Left kidney (tissue), 2 donors: ENCODE results near the gene CMTM7. TPM values are rescaled to one million over a fixed set of nuclear protein-coding genes. Genes with fewer than 3 reads are reported as not detected.
"Not testable (repeated sequence)": the region's sequence is repeated elsewhere in the genome, so short reads cannot be mapped to it uniquely, and the experiment has no call there.

ENCODE experiments used
- DNase-seq: peaks from one replicate; pipeline ENCODE4 v3.0.0-alpha.2; 2013
- polyA plus RNA-seq: library from polyadenylated mRNA; unstranded; fragments of 120-200 nt; gene quantifications from one replicate; pipeline ENCODE4 v1.2.1, GENCODE V29; 2013; ENCODE audit not compliant: insufficient read length

CMTM7 gene
- polyA plus RNA-seq, 1 donor = 48.9 TPM

GRCh38 chr3:32379831-32380500 is 11.7 kb upstream of the CMTM7 start:
- DNase-seq = no peak

GRCh38 chr3:32381922-32382321 is 9.7 kb upstream of the CMTM7 start:
- no peak for DNase-seq

- no peak for DNase-seq
These were observed 8.4 kb upstream of the CMTM7 start for GRCh38 chr3:32383136-32383711.

- peak; percentile 85 for DNase-seq
These were observed 6.7 kb upstream of the CMTM7 start for GRCh38 chr3:32384938-32385337.

GRCh38 chr3:32387512-32387911 is 4.1 kb upstream of the CMTM7 start:
- no peak for DNase-seq

GRCh38 chr3:32389577-32389976 is 2.1 kb upstream of the CMTM7 start:
- DNase-seq = not testable (repeated sequence)

GRCh38 chr3:32392536-32393302 is 1.1 kb downstream of the CMTM7 start:
- peak; percentile 33 for DNase-seq

- DNase-seq = no peak
These were observed 3.8 kb downstream of the CMTM7 start for GRCh38 chr3:32395496-32395895.

- no peak for DNase-seq
These were observed 6.3 kb downstream of the CMTM7 start for GRCh38 chr3:32397941-32398340.

GRCh38 chr3:32398531-32398930 is 6.9 kb downstream of the CMTM7 start:
- DNase-seq = no peak

- peak; percentile 71 for DNase-seq
These were observed 7.5 kb downstream of the CMTM7 start for GRCh38 chr3:32399030-32399620.

- no peak for DNase-seq
These were observed 9.5 kb downstream of the CMTM7 start for GRCh38 chr3:32401126-32401525.

- DNase-seq = peak; percentile 81
These were observed 10.0 kb downstream of the CMTM7 start for GRCh38 chr3:32401556-32402081.

- DNase-seq = no peak
These were observed 12.0 kb downstream of the CMTM7 start for GRCh38 chr3:32403663-32404062.

GRCh38 chr3:32404714-32405113 is 13.1 kb downstream of the CMTM7 start:
- no peak for DNase-seq

- no peak for DNase-seq
These were observed 13.5 kb downstream of the CMTM7 start for GRCh38 chr3:32405155-32405554.

- DNase-seq = no peak
These were observed 14.2 kb downstream of the CMTM7 start for GRCh38 chr3:32405711-32406323.

GRCh38 chr3:32406486-32407408 is 15.1 kb downstream of the CMTM7 start:
- no peak for DNase-seq

- DNase-seq = no peak
These were observed 19.0 kb downstream of the CMTM7 start for GRCh38 chr3:32410367-32411246.

- no peak for DNase-seq
These were observed 19.8 kb downstream of the CMTM7 start for GRCh38 chr3:32411442-32411841.
